ENCODE results near the gene MYO3A.

The MYO3A gene, protein sequence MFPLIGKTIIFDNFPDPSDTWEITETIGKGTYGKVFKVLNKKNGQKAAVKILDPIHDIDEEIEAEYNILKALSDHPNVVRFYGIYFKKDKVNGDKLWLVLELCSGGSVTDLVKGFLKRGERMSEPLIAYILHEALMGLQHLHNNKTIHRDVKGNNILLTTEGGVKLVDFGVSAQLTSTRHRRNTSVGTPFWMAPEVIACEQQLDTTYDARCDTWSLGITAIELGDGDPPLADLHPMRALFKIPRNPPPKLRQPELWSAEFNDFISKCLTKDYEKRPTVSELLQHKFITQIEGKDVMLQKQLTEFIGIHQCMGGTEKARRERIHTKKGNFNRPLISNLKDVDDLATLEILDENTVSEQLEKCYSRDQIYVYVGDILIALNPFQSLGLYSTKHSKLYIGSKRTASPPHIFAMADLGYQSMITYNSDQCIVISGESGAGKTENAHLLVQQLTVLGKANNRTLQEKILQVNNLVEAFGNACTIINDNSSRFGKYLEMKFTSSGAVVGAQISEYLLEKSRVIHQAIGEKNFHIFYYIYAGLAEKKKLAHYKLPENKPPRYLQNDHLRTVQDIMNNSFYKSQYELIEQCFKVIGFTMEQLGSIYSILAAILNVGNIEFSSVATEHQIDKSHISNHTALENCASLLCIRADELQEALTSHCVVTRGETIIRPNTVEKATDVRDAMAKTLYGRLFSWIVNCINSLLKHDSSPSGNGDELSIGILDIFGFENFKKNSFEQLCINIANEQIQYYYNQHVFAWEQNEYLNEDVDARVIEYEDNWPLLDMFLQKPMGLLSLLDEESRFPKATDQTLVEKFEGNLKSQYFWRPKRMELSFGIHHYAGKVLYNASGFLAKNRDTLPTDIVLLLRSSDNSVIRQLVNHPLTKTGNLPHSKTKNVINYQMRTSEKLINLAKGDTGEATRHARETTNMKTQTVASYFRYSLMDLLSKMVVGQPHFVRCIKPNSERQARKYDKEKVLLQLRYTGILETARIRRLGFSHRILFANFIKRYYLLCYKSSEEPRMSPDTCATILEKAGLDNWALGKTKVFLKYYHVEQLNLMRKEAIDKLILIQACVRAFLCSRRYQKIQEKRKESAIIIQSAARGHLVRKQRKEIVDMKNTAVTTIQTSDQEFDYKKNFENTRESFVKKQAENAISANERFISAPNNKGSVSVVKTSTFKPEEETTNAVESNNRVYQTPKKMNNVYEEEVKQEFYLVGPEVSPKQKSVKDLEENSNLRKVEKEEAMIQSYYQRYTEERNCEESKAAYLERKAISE (N-terminal part only)

DNA sequence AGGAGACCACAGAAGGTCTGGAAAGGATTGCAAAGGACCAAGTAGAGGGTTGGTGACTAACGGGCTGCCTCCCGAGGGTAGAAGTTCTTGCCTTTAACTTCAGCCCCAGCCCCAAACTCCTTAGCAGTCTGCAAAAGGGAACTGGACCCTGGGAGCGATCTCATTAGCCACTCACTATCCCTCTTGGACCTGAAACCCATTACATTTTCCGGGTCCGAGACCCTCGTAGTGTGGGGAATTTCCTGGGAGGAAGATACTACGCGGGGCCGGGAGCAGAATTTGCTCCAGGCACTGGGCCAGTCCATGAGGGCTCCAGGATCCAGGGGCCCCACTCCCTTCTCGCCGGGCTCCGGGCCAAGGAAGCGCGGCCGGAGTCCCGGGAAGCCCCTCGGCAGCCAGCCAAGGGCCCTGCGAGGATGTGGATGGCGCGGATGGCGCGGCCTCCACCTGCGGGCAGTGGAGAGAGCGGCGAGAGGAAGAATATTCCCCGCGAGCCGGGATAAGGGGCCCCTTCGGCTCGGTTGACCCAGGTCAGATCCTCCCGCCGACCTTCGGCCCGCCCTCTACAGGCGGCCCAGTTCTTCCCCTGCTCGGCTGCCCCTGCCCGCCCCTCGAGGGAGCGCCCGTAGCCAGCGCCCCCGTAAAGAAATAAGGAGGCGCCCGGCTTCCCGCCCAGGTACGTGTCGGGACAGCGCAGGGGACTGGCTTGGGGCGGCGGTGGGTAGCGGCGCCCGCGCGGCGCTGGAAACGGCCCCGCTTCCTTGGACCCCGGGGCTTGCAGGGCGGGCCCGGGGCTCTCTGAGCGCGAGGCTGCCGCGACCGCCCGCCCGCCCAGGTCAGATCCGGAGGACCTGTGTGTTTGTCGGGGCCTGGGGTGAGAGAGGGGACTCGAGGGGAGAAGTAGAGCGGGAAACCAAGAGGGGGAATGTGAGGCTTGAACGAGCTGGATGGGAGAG is at the start of gene MYO3A:
TSS of gene MYO3A (plus strand) at position 577 of the 956 bp plus-strand sequence. CDS start 17,882 bp downstream, outside the sequence.
- TF ChIP-seq, protein P1, sequence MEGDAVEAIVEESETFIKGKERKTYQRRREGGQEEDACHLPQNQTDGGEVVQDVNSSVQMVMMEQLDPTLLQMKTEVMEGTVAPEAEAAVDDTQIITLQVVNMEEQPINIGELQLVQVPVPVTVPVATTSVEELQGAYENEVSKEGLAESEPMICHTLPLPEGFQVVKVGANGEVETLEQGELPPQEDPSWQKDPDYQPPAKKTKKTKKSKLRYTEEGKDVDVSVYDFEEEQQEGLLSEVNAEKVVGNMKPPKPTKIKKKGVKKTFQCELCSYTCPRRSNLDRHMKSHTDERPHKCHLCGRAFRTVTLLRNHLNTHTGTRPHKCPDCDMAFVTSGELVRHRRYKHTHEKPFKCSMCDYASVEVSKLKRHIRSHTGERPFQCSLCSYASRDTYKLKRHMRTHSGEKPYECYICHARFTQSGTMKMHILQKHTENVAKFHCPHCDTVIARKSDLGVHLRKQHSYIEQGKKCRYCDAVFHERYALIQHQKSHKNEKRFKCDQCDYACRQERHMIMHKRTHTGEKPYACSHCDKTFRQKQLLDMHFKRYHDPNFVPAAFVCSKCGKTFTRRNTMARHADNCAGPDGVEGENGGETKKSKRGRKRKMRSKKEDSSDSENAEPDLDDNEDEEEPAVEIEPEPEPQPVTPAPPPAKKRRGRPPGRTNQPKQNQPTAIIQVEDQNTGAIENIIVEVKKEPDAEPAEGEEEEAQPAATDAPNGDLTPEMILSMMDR (IDR thresholded peaks at IDR 0.05; ENCODE audit: control insufficient read depth, insufficient read depth, low read depth, low read length, missing control alignments): no peak
- H3K4me3 ChIP-seq (ENCODE audit: control insufficient read depth, low read depth, low read length): no peak within 1 kb of the TSS
- no peak for DNase-seq (ENCODE audit: low read depth)

DNA sequence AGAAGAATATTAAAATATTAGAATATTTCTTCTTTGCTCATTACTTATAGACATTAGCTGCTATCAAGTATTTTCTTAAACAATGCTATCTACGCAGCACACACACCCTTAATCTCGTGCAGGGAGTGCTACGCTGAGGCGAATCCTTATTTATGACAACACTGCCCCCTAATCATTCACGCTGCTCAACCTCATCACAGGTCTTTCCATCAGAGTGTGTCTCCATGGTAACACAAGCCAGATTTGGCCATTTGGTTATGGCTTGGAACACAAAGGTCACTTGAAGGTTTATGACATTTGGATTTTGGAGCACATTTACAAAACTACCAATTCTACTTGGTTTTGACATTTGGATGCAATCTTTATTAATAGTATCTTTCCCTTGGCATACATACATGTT is 45.4 kb upstream of the MYO3A start:
- no peak for DNase-seq (ENCODE audit: low read depth)
- no peak overlapping the region for H3K4me3 ChIP-seq (ENCODE audit: control insufficient read depth, low read depth, low read length)
- TF ChIP-seq, protein P1 (IDR thresholded peaks at IDR 0.05; ENCODE audit: control insufficient read depth, insufficient read depth, low read depth, low read length, missing control alignments): no peak

DNA sequence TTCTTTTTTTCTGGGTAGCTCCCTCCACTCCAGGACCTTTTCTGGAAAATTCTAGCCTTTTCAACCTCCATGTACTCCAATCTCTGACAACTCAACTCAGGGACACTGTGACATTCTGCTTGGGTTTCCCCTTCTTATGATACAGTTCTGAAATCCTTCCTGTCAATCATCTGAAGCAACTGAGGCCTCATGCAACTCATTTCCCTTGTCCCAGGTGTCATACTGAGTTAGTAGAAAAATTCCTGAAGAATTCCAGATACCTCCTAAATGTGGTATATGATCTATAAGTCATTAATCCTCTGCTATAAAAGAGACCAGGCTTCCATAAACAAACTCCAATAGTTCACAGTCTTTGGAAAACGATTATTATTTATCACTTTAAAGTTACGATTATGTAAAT is 43.0 kb upstream of the MYO3A start:
- DNase-seq (ENCODE audit: low read depth): no peak
- TF ChIP-seq, protein P1 (IDR thresholded peaks at IDR 0.05; ENCODE audit: control insufficient read depth, insufficient read depth, low read depth, low read length, missing control alignments): no peak
- no peak overlapping the region for H3K4me3 ChIP-seq (ENCODE audit: control insufficient read depth, low read depth, low read length)

DNA sequence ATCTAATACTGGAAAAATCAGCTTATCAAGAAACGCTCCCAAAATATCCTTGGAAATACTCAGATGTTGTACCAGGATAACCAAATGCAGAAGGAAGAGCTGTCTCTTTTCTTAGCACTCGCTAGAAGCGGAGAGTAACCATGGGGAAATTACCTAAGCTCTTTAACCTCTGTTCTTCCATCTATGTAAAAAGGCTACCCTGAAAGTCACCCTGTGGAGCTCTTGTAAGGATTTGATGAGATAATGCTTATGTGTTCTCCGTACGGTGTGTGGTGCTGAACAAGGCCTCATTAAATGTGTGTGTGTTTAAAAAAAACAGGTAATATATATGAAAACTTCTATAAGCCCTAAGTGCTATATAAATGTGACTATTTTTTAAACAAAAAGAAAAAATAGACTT is 38.2 kb upstream of the MYO3A start:
- H3K4me3 ChIP-seq (ENCODE audit: control insufficient read depth, low read depth, low read length): no peak overlapping the region
- no peak for DNase-seq (ENCODE audit: low read depth)
- TF ChIP-seq, protein P1 (IDR thresholded peaks at IDR 0.05; ENCODE audit: control insufficient read depth, insufficient read depth, low read depth, low read length, missing control alignments): no peak

DNA sequence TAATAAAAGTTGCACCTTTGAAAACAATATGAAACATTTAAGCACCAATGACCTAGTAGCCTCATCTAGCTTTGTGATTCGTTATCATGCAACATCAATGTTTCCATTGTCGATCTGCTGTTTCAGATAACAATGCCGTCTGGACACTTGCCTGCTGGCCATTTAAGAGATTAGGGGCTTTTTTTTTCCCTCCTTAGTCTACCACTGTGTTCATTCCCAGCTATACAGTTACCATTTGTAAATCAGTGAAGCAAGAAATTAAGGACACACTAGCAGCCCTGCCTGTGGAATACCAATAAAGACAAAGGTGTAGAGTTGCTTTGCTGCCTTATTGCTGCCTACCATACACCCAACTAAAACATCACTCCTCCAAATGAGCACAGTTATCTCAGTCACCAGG is 37.6 kb upstream of the MYO3A start:
- TF ChIP-seq, protein P1 (IDR thresholded peaks at IDR 0.05; ENCODE audit: control insufficient read depth, insufficient read depth, low read depth, low read length, missing control alignments): no peak
- H3K4me3 ChIP-seq (ENCODE audit: control insufficient read depth, low read depth, low read length): no peak overlapping the region
- no peak for DNase-seq (ENCODE audit: low read depth)
